Measurements from ENCODE around the gene DUXB.

DUXB gene

DNA sequence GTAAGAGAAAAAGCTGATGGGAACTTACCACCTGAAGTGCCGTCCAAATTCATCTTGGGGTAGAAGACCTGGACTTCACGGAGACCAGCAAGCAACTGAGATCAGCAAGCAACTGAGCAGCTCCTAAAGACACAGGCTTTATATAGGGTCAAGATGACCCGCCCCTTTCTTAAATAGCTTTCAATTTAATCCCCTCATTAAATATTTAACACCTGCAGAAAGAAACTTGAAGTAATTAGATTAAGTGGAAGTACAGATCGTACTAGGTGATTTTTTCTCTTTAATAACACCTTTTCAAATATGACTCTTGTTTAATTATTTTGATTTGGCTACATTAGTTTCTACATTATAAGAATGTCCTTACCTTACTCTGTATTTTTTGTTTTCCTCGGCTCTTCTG is 25.1 kb upstream of the DUXB start, which contains the start of gene CPHXL:
CPHXL (minus strand) TSS at position 101 of the 400 bp plus-strand sequence; CDS start at position 53, 48 bp downstream.
- H3K4me3 ChIP-seq (ENCODE audit: insufficient read depth, low read length, poor library complexity, severe bottlenecking) = no peak within 1 kb of the TSS
- no peaks in the 10 kb centered on the region for H4K20me1 ChIP-seq (ENCODE audit: low read depth, low read length)
- H3F3A ChIP-seq (ENCODE audit: insufficient read depth) = no peaks in the 10 kb centered on the region
- no peaks in the 10 kb centered on the region for H3K79me2 ChIP-seq (ENCODE audit: insufficient read depth, low read length)
- no peaks in the 10 kb centered on the region for H3K36me3 ChIP-seq (ENCODE audit: low read length)
- no peak within 1 kb of the TSS for H3K9ac ChIP-seq (ENCODE audit: low read length)
- no peaks in the 10 kb centered on the region for H3K27me3 ChIP-seq (ENCODE audit: low read length)
- TF ChIP-seq EZH2phosphoT487 (conservative IDR thresholded peaks at IDR 0.05; ENCODE audit: low read length) (no peak), CTCF (IDR thresholded peaks at IDR 0.05; ENCODE audit: insufficient read depth, low read length, poor library complexity, severe bottlenecking) (no peak)
- H3K27ac ChIP-seq (ENCODE audit: low read depth, low read length) = no peak within 1 kb of the TSS
- H3K4me2 ChIP-seq (ENCODE audit: low read depth, low read length, poor library complexity, severe bottlenecking) = no peak within 1 kb of the TSS
- H3K9me2 ChIP-seq (replicated peaks; ENCODE audit: insufficient read depth, low read length) = no peaks in the 10 kb centered on the region
- no peaks in the 10 kb centered on the region for H3K9me3 ChIP-seq (ENCODE audit: insufficient read depth, low read length)
- no peak within 1 kb of the TSS for H2AFZ ChIP-seq (ENCODE audit: low read depth, low read length, severe bottlenecking)

DNA sequence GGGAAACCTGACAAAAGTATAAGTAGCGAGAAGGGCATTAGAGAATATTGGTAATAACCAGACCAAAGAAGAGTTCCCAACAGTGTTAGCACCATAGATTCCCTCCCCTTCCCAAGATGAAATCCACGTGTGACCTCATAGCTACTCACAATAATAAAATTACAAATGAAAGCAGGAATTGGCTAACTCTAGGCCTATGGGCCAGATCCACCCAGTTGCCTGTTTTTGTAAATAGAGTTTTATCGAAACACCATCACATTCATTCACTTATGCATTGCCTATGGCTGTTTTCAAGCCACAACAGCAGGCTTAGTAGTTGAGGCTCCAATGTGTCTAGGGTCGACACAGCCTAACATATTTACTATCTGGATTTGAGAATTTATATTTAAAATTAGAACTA is 17.2 kb upstream of the DUXB start:
- no peak overlapping the region for H3K4me3 ChIP-seq (ENCODE audit: insufficient read depth, low read length, poor library complexity, severe bottlenecking)

GRCh38 chr16:75714661-75715060 is 13.4 kb upstream of the DUXB start:
- H3F3A ChIP-seq (ENCODE audit: insufficient read depth) = no peaks in the 10 kb centered on the region
- no peaks in the 10 kb centered on the region for H3K27me3 ChIP-seq (ENCODE audit: low read length)
- H4K20me1 ChIP-seq (ENCODE audit: low read depth, low read length) = no peaks in the 10 kb centered on the region
- no peaks in the 10 kb centered on the region for H3K9me2 ChIP-seq (replicated peaks; ENCODE audit: insufficient read depth, low read length)
- H3K27ac ChIP-seq (ENCODE audit: low read depth, low read length) = no peak overlapping the region
- H3K4me2 ChIP-seq (ENCODE audit: low read depth, low read length, poor library complexity, severe bottlenecking) = no peak overlapping the region
- peaks cover 22% of the 10 kb centered on the region; the same call in 1 of the 2 replicates for H3K9me3 ChIP-seq (ENCODE audit: insufficient read depth, low read length)
- H3K36me3 ChIP-seq (ENCODE audit: low read length) = no peaks in the 10 kb centered on the region; the same call in 1 of the 2 replicates
- no peaks in the 10 kb centered on the region for H3K79me2 ChIP-seq (ENCODE audit: insufficient read depth, low read length)
- H3K4me3 ChIP-seq (ENCODE audit: insufficient read depth, low read length, poor library complexity, severe bottlenecking) = no peak overlapping the region
- H3K9ac ChIP-seq (ENCODE audit: low read length) = no peak overlapping the region
- TF ChIP-seq EZH2phosphoT487 (conservative IDR thresholded peaks at IDR 0.05; ENCODE audit: low read length) = no peak
- no peak for TF ChIP-seq CTCF (IDR thresholded peaks at IDR 0.05; ENCODE audit: insufficient read depth, low read length, poor library complexity, severe bottlenecking)
- H2AFZ ChIP-seq (ENCODE audit: low read depth, low read length, severe bottlenecking) = no peak overlapping the region

More for the DNA sequence above, 17.2 kb upstream of the DUXB start:
- H3K27me3 ChIP-seq (ENCODE audit: low read length) = no peaks in the 10 kb centered on the region
- H3K27ac ChIP-seq (ENCODE audit: low read depth, low read length) = no peak overlapping the region
- H3K9me2 ChIP-seq (replicated peaks; ENCODE audit: insufficient read depth, low read length) = no peaks in the 10 kb centered on the region
- no peaks in the 10 kb centered on the region for H3K79me2 ChIP-seq (ENCODE audit: insufficient read depth, low read length)
- TF ChIP-seq CTCF (IDR thresholded peaks at IDR 0.05; ENCODE audit: insufficient read depth, low read length, poor library complexity, severe bottlenecking) (no peak), EZH2phosphoT487 (conservative IDR thresholded peaks at IDR 0.05; ENCODE audit: low read length) (no peak)
- H3K4me2 ChIP-seq (ENCODE audit: low read depth, low read length, poor library complexity, severe bottlenecking) = no peak overlapping the region
- no peak overlapping the region for H3K9ac ChIP-seq (ENCODE audit: low read length)
- no peaks in the 10 kb centered on the region for H4K20me1 ChIP-seq (ENCODE audit: low read depth, low read length)
- H3K36me3 ChIP-seq (ENCODE audit: low read length) = no peaks in the 10 kb centered on the region
- H3K9me3 ChIP-seq (ENCODE audit: insufficient read depth, low read length) = no peaks in the 10 kb centered on the region
- no peak overlapping the region for H2AFZ ChIP-seq (ENCODE audit: low read depth, low read length, severe bottlenecking)
- H3F3A ChIP-seq (ENCODE audit: insufficient read depth) = no peaks in the 10 kb centered on the region
